Fibroblast of pulmonary artery (primary cell): ENCODE measurements around the gene TERT.

Source experiments
- DNase-seq: peaks from one replicate; pipeline ENCODE4 v3.0.0-alpha.2; 2010; ENCODE audit warnings: low read depth
- H3K4me3 ChIP-seq: replicated peaks from 2 replicates; pipeline ENCODE4 v1.5.1; 2011; ENCODE audit warnings: low read depth, mild to moderate bottlenecking, control low read depth, low read length, moderate library complexity
- TF ChIP-seq, protein P1 (sequence below): IDR thresholded peaks from 2 replicates; pipeline ENCODE4 v1.5.1; 2011; ENCODE audit warnings: mild to moderate bottlenecking, control low read depth, low read length, inconsistent platforms; ENCODE audit errors: missing control alignments

TERT gene

GRCh38 chr5:1214163-1214935, 80.5 kb downstream of the TERT start:
- DNase-seq: no peak
- no peak overlapping the region for H3K4me3 ChIP-seq
- TF ChIP-seq, protein P1, sequence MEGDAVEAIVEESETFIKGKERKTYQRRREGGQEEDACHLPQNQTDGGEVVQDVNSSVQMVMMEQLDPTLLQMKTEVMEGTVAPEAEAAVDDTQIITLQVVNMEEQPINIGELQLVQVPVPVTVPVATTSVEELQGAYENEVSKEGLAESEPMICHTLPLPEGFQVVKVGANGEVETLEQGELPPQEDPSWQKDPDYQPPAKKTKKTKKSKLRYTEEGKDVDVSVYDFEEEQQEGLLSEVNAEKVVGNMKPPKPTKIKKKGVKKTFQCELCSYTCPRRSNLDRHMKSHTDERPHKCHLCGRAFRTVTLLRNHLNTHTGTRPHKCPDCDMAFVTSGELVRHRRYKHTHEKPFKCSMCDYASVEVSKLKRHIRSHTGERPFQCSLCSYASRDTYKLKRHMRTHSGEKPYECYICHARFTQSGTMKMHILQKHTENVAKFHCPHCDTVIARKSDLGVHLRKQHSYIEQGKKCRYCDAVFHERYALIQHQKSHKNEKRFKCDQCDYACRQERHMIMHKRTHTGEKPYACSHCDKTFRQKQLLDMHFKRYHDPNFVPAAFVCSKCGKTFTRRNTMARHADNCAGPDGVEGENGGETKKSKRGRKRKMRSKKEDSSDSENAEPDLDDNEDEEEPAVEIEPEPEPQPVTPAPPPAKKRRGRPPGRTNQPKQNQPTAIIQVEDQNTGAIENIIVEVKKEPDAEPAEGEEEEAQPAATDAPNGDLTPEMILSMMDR: no peak

DNA sequence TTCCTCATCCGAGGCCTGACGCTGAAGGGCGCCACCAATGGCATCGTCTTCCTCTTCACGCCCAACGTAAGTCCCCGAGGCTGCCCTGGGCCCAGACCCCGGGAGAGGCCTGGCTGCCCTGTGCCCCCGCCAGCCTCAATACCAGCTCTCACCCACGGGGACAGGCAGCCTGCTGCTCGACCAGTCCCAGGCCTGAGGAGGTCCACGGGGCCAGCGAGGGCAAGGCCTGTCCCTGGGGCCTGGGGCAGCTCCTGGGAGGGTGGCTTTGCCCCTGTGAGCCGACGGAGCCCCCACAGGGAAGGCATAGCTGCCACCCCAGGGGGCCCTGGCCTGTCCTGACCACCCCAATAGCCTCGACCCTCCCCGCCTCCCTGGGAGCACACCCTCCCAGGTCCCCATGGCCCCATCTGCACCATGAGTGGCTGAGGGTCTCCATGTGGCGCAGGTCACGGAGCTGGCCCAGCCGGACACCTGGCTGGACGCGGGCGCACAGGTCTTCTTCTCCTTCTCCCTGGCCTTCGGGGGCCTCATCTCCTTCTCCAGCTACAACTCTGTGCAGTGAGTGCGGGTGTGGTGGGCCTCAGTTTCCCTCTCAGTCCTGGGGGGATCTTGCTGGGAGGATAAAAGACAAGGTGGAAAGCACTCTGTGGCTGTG, 81.2 kb downstream of the TERT start:
- no peak overlapping the region for H3K4me3 ChIP-seq
- DNase-seq: no peak
- TF ChIP-seq, protein P1: no peak

DNA sequence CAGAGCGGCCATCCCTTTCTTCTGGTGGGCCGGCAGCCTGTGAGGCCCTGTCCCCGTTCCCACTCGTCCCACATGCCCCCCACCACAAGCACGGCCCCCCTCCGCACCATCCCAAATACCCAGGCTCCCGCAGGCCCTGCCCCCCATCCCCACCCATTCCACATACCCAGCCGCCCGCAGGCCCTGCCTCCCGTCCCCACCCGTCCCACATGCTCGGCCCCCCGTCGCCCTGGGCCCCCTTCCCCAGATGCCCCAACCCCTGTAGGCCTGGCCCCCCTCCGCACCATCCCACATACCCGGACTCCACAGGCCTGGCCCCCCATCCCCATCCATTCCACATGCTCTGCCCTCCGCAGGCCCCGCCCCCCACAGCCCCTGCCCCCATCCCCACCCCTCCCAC, 82.0 kb downstream of the TERT start:
- TF ChIP-seq, protein P1: no peak
- no peak for DNase-seq
- no peak overlapping the region for H3K4me3 ChIP-seq

GRCh38 chr5:1212271-1212670, 82.6 kb downstream of the TERT start:
- no peak for DNase-seq
- TF ChIP-seq, protein P1: no peak
- no peak overlapping the region for H3K4me3 ChIP-seq

- TF ChIP-seq, protein P1: no peak
- no peak for DNase-seq
- no peak overlapping the region for H3K4me3 ChIP-seq
Observed at GRCh38 chr5:1211701-1212100, 83.2 kb downstream of the TERT start.

DNA sequence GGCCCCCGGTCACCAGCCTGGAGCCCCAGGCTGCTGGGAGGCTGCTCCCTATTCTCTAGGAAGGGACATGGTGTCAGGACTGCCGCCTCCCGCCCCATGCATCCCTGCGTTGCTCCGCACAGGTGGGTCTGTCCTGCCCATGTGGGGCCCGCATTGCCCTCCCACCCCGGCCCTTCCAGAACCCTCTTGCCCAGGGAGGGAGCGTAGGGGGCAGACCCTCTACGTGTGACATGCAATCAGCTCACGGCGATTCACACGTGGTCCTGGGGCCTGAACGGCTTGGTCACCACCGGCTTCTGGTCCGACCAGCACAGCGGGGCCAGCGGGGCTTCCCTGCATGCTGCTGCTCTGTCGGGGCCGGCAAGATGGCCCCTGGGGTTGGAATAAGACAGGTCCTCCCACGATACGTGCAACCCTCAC, 84.0 kb downstream of the TERT start:
- DNase-seq: no peak
- TF ChIP-seq, protein P1: no peak
- no peak overlapping the region for H3K4me3 ChIP-seq
